Left hindlimb (tissue), 1 donor: ENCODE data around the gene PRMT2.

Experiments used
- DNase-seq: peaks from one replicate; pipeline ENCODE4 v3.0.0-alpha.2; 2018

PRMT2 gene

DNA sequence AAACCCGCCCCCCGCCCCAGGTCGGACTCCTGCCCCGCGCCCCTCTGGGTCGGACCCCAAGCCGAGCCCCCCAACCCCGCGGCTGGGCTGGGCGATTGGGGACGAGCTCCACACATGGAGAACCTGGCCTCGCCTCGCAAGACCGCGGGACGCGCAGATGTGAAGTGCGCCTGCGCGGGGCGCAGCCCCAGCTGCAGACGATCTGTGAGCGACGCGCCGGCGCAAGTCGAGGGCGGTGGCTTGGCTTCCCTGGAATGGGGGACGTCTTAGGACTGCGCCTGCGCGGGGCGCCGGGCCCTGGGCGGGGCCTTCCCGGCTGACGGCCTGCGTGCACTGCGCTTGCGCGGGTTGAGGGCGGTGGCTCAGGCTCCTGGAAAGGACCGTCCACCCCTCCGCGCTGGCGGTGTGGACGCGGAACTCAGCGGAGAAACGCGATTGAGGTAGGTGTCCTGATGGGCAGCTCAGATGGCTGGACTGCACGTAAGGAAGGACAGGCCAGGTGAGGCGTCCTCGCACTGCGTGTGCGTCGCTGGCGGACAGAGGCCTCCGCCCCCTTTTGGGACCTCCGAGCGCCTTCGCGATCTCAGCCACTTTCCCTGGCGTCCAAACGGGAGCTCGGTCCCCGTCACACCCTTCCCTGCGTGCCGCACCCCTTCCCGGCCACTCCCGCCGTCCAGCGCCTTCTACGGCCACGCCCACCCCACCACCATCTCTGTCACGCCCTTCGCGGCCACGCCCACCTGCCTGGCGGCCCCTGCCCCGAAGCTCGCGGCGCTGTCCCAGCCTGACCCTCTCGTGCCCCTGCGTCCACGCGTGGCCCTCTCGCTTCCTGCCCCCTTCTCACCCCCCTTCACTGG lies at the start of gene PRMT2:
TSS of gene PRMT2 (plus strand) at position 351 of the 857 bp plus-strand sequence. CDS start 1,278 bp downstream, outside the sequence.
- peak; percentile 99 for DNase-seq

DNA sequence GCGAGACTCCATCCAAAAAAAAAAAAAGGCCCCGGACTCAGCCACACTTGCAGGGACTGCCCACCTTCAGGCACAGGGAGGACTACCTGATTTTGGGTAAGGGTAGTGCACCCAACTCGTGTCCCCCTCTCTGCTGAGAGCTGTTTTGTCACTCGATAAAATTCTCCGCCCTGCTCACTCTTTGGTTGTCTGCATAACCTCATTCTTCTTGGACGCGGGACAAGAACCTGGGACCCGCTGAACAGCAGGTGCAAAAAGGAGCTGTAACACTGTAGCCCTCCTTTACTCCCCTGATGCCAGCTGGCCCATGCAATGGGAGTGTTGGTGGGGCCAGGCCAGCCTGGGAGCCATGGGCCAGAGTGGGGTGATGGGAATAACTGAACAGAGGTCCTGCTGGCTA lies 41.2 kb upstream of the PRMT2 start:
- DNase-seq: no peak

DNA sequence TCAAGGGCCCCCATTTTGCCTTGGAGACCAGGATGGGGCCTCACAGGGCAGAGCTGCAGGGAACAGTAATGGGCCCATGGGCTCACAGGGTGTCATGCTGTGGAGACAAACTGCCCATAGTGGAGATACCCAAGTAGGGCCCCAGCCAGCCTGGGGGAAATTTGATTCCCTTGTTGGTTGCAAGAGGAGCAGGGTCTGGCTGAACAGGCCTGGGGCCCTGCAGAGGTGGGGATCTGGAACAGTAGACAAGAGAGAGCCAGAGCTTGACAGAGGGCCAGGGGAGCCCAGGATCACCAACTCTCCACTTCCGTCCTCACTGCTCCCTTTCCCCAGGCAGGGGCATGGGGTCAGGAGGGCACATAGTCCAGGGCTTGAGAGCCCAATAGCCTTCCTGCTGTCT lies 39.3 kb upstream of the PRMT2 start:
- no peak for DNase-seq

DNA sequence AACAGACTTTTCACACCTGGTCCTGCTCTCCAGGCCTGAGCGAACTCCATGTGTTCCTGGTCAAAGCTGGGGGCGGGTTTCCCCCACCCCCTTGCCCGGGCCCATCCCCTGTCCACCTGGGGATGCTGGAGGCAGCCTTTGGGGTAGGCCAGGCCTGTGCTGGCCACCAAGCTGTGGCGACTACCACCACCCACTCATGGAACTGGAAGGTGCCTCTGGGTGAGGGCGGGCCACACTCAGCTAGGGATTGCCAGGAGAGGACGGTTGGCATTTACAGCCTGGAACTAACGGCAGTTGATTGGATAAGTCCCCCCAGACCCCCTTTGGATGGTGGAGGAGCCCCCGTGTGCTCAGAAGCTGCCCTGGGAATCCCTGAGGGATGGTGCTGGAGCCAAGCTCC lies 38.4 kb upstream of the PRMT2 start:
- DNase-seq: no peak

DNA sequence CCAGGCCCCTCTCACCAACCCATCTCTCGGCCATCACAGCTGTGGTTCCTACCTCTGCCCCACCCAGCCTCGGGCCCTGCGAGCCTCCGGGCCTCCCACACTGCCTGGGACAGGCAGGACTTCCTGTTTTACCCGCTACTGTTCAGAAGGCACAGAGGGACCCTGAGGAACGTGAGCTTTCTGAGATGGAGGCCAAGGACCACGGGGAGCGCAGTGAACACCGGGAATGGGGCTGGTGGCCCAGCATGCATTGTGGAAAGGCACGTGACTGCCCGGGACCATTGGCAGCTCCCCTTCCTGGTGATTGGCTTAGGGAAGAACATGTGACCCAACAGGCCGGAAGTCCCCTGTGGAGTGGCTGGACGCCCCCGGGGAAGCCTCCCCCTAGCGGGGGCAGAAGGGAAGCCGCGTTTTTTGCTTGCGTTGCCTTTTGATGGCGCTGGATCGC lies 37.6 kb upstream of the PRMT2 start:
- DNase-seq: no peak

DNA sequence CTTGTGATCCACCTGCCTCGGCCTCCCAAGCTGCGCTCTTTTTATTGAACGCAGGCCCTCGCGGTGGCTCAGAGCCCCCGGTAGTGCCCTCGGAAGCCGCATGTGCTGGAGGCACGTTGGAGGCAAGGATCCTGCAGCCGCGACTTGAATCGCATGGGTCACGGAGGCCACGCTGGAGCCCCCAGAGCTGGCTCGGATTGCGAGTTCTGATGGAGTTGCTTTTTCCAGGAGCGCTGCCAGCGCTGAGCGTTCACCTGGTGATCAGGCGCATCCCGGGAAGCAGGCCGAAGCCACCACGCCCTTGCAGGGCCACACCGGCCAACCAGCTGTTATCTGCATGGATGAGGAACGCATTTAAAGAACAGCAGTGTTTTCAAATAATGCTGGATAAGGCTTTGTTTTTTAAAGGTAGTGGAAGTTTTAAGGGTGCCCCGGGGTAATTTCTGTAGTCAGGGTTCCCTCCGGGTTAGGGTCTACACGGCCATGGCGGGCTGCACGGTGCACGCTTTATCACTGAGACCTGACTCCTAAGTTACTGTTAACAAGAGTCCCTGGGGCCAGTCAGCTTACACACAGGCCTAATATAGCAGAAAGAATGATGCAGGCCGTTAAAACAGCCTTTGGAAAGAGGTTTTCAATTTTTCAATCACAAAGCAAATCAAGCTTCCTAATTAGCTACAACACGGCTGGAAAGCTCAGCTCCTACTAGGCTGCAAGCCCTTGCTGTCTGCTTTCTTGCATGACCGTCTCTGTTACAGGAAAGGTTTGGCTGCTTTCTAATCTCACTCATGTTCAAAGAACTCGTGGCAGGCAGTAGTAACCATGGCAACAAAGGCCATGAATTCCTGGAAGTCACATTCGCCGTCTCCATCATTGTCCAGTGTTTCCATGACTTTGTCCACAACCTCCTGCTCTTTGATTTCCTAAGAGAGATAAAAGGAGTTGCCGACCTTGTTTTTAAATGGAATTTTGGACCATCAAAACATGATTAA lies 36.6 kb upstream of the PRMT2 start:
- peak; percentile 60 for DNase-seq

DNA sequence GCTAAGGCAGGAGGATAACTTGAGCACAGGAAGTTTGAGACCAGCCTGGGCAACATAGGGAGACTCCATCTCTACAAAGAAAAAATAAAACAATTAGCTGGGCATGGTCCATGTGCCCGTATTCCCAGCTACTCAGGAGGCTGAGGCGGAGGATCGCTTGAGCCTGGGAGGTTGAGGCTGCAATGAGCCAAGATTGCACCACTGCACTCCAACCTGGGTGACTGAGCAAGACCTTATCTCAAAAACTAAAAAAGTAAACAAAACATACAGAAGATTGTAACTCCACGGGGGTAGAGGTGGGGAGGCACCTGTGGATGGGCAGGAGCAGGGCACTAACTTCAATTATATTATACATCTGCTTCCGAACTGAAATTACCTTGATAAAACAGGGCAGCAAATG lies 35.2 kb upstream of the PRMT2 start:
- no peak for DNase-seq

DNA sequence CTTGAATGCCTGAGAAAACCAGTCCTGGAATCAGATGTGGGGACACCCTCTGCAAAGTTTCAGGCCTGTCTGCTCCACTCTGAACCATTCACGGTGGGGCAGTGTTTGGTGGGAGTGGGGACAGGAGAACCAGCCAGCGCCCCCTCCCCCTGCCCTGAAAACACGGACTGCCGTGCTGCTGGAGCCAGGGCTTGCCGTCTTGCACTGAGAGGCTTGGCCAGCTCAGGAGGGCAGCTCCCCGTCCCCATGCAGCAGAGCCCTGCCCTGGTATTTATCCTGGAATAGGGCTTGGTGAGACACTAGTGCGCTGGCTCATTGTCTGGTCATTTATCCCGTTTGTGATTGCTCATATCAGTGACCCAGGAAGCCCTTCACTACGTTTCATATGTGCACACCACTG lies 34.5 kb upstream of the PRMT2 start:
- no peak for DNase-seq

DNA sequence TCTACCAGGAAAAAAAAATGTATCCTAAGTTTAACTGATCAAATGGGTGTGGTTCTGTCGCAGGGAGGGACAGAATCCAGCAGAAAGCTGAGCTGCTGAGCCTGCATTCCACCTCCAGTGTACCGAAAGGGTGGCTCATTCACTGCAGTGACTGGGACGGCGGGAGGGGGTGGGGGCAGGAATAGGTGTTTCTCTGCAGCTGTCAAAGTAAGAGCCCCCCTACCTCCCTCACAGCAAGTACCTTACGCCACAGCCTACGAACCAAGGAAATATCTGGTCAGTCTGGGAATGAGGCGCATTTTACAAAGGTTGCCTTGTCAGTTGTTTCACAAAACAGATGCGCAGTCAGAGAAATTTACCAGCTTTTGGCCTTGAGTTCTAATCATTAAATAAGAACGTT lies 32.2 kb upstream of the PRMT2 start:
- DNase-seq: no peak

DNA sequence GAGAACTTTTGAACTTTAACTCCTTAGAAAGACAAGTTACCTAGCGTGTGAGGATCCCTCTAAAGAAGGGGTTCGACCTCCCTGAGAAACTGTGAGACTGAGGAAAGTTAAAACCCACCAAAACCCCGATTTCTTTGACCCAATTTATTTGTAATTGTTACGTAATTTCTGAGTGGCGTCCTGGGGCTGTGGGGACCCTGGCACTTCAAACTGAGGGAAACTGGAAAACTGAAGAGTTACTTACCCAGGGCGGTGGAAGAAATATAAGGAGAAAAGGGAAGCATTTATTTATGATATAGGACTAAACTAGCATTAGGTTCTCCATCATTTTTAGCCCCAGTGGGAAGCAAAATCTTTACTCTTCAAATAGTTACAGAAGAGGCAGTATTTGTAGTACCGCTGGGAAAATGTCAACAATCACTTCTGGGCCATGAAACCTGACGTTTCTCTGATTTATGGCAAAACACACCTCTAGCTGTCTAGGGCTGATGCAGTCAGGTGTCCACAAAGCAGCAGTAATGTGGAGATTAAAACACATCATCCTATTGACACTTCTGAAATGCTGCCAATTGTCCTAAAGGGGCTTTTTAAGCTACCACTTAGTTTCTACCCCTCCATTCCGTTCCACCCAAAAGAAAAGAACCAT lies 31.0 kb upstream of the PRMT2 start:
- no peak for DNase-seq

DNA sequence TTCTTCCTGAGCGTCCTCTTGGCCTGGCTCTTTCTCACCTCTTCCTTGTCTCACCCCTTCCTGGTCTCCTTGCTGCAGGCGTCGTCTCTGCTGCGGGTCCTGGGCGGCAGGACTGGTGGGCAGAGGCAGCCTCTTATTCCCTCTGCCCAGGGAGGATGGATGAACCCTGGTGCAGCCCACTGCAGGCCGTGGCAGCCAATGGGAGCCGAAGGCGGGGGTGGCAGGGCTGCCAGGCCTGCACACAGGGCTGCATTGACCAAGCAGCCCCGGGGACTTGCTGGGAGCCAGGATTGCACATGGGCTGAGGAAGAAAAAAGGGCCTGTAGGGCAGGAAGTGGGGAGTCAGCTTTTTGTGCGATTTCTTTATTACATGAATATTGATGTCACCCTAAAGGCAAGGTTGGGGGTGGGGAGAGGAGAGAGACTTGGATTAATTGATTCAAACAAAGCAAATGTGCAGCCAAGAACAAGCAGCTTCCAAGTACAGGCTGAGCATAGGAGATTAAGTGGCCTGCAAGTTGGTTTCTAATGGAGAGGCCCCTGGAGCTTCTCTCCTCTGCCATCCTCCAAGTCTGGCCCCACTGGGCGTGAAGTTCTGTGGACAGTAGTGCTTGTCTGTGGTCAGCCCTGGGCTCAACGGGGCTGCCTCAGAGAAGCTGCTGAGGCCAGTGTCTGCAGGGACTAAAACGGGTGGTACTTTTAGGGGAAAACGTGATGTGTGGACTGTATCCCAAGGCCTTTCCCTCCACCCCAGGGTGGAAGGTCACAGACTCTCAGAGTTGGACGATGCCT lies 30.3 kb upstream of the PRMT2 start, which contains the start of gene S100B:
TSS of gene S100B (minus strand) at position 108 of the 792 bp plus-strand sequence. CDS start 2,667 bp downstream, outside the sequence.
- peak; percentile 75 for DNase-seq

DNA sequence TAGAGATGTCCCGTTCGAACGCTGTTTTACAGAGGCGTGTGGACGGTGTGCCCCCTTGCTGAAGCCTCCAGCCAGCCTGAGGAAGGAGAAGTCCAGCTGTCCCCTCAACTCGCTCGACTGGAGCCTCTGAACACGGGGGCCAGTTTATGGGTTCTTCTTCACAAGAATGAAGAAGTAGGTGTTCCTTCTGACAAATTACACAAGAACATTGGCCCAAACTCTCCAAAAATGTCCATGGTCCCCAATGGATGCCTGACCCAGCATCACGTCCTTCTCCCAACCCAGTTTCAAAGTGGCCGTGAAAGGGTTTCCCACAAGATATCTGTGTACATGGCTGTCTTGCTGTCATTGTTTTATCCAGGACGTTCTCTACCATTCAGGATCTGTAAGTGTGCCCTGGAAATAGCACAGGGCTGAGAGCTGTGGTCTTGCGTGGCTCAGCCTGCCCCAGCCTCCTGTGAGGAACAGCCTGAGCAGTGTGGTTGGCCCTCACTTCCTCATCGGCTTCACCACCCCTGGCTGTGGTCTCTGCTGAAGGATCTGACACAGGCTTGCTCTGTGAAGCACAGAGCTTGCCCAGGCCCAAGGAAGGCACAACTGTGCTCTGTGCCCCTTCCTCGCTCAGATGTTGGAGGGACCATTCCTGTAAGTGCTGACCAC lies 29.6 kb upstream of the PRMT2 start:
- no peak for DNase-seq

DNA sequence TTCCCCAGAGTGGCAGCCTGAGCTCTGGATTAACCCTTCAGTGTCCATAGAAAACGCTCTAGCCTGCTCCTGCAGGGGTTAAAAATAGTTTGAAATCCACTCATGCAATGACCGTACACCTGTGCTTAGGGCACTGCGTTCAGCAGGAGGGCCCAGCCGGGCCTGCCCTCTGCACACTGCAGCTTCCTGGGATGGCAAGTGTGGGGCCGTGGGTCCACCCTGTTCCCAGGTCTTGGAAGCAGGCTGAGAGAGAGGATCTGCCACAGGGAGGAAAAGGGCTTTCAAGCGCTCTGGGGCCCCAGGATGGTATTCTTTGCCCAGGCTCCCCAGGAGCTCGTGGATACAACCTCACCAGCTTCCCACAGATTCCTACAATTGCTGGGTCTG lies 29.1 kb upstream of the PRMT2 start:
- no peak for DNase-seq

DNA sequence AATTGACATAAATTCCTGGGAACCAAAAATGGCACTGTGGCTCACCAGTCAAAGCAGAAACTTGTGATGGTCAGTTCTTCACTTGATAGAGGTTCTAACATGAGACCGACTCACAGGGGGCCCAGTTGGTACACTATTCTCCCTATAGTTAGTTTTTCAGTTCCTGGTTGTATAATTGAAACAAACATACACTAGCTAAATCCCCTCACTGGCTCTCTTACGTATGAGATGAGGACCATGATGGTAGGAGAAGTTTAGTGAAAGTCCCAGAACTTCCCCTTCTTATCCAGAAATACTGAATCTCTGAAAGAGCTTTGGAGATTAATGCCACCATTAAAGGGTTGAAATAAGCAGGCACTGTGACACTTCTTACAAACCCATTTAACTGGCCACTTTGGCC lies 27.8 kb upstream of the PRMT2 start:
- no peak for DNase-seq

DNA sequence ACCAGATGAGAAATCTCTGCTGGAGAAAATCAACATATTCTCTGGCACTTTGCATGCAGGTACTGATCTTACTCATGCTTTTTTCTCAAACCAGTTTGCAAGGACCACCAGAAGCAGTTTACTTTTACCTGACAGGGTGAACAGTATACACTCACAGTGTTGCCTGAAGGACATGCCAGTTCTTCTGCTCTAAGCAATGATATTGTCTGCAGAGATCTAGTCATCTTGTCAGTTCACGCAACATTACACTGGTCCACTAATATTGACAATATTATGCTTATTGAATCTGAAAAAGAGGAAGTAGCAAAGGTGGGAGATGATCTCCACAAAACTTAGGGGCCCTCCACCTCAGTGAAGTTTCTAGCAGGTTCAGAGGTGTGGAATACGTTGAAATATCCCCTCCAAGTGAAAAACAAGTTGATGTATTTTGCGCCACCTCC lies 26.8 kb upstream of the PRMT2 start:
- DNase-seq: no peak

DNA sequence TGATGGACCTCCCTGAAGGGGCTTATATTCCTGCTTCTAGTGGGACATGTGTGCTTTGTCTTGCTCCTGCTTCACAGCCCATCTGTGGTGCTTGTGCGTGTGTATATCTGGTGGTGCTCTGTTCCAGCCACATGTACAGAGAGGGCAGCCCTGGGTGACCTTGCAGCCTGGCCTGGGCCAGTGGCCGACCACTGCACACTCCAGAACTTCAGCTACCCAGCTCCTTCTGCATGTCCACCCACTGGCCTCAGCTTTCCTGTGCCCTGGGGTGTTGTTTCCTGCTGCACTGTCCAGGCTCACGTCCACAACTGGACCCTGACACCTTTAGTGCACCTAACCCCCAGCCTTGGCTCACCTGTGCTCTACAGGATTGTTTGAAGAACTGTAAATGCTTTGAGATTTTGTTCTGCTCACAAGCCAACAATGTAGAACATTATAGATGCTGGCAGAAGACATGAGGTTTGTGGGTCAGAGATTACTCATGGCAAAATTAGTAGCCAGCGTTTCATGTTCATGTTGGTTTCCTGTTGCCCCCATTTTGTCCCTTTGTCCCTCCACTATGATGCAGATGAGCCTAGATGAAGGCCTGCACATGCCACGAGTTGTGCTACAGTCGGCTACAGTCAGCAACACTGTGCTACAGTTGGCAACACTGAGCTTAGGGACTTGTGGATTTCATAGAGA lies 25.3 kb upstream of the PRMT2 start:
- no peak for DNase-seq

DNA sequence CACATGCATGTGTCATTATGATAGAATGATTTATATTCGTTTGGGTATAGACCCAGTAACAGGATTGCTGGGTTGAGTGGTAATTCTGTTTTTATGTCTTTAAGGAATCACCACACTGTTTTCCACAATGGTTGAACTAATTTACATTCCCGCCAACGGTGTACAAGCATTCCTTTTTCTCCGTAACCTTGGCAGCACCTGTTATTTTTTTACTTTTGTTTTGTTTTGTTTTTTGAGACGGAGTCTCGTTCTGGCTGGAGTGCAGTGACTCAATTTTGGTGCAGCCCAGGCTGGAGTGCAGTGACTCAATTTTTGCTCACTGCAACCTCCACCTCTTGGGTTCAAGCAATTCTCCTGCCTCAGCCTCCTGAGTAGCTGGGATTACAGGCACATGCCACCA lies 22.1 kb upstream of the PRMT2 start:
- DNase-seq: no peak

DNA sequence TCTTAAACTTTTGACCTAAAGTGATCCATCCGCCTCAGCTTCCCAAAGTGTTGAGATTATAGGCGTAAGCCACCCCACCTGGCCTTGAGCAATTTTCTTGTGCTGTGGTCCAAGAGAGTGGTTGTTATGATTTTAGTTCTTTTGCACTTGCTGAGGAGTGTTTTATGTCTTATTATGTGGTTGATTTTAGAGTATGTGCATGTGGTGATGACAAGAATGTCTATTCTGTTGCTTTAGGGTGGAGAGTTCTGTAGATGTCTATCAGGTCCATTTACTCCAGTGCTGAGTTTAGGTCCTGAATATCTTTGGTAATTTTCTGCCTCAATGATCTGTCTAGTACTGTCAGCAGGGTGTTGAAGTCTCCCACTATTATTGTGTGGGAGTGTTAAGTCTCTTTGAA lies 19.4 kb upstream of the PRMT2 start:
- DNase-seq: no peak

DNA sequence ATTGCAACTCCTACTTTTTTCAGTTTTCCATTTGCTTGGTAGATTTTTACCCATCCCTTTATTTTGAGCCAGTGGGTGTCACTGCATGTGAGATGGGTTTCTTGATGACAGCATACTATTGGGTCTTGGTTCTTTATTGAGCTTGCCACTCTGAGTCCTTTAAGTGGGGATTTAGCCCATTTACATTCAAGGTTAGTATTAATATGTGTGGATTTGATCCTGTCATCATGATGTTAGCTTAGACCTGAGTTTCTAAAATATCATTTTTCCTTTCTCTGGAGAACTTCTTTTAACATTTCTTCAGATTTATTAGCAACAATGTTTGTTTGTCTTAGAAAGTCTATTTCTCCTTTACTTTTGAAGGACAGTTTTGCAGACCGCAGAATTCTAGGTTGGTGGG lies 18.8 kb upstream of the PRMT2 start:
- no peak for DNase-seq

DNA sequence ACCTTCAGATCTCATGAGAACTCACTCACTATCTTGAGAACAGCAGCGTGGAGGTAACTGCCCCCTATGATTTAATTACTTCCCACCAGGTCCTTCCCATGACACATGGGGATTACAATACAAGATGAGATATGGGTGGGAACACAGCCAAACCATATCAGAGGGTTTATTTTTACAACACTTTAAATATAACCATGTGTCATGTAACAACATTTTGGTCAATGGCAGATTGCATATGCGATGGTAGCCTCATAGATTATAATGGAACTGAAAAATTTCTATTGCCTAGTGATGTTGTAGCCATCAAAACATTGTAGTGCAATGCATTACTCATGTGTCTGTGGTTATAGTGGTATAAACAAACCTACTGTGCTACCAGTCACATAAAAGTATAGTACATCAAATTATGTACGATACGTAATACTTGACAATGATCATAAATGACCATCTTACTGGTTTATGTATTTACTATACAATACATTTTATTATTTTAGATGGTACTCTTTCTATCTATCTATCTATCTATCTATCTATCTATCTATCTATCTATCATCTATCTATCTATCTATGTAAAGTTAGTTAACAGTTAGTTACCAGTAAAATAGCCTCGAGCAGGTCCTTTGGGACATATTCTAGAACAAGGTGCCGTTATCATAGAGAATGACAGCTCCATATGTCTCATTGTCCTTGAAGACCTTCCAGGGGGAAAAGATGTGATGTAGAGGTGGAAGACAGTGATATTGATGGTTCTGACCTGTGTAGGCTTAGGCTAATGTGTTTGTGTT lies 18.0 kb upstream of the PRMT2 start:
- DNase-seq: no peak
